SIG-M5 treated with dmso at 0.1 percent for 504 hours (cell line): ENCODE data around the gene GAS2L2.
"Not testable (repeated sequence)": the region's sequence is repeated elsewhere in the genome, so short reads cannot be mapped to it uniquely, and the experiment has no call there.

Source experiments
- DNase-seq: peaks from one replicate; lab custom pipeline; 2025; ENCODE audit not compliant: unreplicated experiment; lab: John Stamatoyannopoulos, UW

GAS2L2 gene

DNA sequence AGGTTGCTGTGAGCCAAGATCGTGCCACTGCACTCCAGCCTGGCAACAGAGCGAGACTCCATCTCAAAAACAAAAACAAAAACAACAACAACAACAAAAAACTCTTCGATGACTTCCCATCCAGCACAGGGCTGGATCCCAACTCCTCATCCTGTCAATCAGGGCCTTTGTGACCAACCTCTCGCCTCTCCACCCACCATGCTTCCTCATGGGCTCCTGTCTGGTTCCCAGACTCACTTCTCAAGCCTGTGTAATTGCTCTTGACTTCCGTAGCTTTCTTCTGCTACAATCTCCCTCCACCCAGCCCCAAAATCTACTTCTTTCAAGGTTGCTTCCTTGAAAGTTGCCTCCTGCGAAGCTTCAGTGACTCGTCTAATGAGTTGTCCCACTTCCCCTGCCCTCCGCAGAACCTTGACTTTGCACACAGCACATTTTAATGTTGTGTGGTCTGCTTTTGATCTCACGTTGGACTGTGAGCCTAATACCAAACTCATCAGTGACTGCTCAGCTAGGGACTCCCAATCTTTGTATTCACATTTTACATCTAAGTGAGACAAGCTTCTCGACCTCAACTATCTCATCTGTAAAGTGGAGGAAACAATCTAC lies 22.5 kb downstream of the GAS2L2 start:
- no peak for DNase-seq

DNA sequence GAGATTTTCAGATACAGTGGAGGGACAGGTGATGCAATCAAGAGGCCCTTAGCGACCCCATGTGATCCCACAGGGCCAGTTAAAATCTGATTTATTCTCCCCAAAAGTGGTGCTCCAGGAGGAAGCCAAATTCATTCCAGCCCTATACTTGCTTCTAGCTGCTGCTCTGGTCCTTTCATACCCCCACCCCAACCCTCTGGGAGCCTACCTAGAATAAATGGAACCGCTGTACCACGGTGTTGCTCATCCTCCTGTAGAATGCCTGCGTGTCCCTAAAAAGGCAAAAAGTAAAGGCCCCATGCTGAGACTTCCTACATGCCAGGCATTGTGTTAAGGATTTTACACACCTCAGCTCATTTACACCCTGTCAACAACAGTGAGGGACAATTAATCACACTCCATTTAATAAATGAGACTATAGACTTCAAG lies 23.6 kb downstream of the GAS2L2 start:
- DNase-seq, result no peak

DNA sequence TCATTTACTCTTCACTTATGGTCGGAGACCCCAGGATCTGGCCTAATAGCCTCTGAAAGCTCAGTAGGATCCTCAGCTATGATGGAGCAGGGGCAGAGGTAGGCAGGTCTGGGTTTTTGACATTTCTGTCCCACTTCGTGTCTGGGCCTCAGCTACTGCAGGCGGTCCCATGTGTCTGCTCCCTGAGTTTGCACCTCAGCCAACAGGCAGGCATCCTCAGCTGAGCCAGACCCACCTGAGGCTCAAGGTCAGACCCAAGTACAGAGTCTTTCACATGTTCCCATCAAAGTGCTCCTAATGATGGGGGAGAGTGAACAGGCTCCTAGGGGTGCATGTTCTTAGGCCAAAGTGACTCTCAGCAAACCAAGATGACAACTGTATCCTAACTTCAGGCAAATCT lies 24.5 kb downstream of the GAS2L2 start:
- no peak for DNase-seq

DNA sequence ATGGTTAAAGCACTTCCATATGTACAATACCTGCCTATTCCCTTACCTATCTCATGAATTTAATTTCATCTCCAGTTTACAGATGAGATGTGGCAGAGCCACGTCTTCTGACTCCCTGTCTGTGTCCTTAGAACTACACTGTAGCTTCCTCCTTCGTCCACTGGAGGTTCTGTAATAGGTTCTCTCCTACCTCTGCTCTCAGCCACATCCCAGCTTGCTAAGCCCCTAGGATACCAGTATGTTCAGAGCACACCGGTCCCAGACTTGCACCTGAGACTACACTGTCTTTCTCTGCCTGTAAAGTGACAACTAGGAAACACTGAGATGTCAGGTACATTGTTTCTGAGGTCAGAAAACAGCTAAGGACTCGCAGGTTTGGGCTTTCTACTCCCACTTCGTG lies 25.4 kb downstream of the GAS2L2 start:
- DNase-seq, result no peak

DNA sequence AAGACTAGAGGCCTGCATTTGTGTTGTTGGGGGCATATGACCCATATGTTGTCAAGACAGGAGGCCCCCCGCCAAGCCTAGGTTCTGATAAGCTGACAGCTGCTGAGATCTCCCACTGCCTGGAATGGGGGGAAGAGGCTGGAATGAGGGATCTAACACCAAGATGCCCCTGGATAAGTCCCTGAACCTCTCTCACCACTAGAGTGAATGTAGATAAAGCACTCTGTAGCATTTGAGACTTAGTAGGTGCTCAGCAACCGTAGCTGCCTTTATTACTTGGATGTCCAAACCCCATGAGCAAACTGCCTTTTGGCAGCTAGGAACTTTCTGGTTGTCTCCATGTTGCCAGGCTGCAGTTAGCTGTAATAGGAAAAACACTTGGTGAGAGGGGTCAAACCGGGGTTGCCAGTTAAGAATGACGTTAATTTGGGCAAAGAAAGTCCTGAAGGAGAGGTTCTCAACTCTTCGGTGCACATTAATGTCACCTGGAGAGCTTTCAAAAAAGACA lies 26.0 kb downstream of the GAS2L2 start:
- DNase-seq, result no peak

DNA sequence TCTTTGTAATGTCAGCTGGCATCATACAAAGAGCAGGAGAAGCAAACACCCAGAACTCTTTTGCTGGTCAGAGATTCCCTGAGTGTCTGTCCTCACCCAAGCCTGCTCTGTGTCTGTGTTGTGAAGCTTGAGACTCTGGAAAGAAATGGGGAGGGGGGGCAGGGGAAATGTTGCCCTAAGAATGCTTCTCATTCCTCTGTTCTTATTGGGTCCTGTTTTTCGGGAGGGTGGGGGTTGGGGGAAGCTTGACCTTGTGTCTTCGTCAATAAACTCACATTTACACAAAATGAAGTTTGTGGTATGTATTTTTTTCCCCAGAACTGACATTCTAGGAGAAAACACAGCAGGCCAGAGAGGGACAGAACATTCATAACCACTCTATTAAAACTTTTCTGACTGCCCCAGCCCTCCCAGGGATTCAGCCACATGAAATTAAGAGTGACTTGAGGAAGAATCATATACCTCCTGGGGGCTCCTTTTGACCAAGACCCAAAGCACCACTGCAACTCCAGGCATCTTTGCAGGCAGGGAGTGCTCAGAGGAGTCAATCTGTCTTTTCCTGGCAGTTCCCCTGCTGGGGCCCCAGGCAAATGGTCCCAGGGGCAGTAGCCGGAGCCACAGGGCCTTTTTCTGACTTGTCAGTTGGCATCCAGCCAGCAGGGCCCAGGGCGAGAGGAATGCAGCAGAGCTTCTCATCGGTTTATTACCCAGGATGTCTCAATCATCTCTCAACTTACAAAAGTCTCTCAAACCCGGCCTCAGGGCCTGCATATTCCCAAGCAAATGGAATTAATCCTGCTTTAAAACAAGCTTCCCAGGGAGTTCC lies 26.7 kb downstream of the GAS2L2 start:
- no peak for DNase-seq

DNA sequence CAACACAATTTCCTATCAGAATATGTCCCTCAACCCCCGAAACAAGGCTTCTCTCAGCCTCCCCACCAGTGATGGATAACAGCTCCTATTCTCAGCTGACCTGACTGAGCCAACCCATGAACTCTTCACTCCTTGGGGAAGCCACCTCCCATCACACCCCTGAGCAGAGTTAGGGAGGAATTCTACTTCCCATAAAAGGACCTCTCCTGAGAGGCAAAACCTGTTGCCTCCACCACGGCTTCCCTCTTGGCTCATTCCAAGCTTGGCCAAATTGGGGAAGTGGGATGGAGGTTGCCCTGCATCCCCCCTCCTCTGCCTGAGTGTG lies 27.3 kb downstream of the GAS2L2 start:
- DNase-seq, result no peak

DNA sequence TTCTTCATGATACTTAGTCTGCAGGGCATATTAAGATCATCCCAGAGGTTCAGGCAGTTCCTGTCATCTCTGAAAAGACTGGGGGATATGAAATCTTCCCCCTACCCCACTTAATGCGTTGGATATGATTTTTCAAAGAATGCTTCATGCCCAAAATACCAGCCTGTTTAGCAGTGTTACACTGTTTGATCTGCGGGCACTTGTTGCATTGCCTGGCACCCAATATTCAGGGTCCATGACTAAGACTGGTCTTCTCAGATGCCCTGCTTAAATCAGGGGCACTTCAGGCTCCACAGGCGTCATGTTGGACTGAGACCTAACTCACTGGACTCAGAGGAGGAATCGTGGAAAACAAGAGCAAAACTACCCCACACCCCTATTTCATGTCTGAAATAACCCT lies 28.0 kb downstream of the GAS2L2 start:
- no peak for DNase-seq

DNA sequence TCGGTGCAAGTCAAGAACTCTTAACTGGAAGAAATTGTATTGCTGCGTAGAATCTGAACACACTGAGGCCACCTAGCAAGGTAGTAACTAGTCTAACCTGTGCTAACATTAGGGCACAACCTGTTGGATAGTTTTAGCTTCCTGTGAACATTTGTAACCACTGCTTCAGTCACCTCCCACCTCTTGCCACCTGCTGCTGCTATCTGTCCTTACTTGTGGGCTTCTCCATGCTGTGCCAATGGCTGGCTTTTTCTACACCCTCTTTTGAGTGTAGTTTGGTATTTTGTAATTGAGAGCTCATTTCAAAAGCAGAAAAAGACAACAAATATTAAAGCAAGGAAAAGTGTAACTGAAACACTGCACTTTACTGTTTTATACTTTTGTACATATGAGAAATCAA lies 29.3 kb downstream of the GAS2L2 start:
- DNase-seq, result no peak

DNA sequence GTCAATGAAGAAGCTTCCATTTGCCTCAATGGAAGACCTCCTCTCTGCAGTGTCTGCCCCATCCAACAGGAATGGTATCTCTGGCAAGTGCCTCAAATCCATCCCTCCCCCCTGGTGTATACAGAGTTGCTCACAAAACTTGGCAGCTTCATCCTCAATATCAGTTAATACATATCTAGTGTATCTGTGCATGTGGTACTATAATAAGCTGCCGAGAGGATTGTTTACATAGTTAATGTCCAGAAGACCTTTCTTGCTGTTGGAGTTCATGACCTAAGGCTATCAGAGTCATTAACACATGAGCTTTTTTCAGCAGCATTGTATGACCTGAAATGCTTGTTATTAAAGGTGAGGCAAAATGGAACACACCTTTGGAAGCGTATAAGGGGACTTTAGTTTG lies 35.6 kb downstream of the GAS2L2 start:
- DNase-seq, result no peak

DNA sequence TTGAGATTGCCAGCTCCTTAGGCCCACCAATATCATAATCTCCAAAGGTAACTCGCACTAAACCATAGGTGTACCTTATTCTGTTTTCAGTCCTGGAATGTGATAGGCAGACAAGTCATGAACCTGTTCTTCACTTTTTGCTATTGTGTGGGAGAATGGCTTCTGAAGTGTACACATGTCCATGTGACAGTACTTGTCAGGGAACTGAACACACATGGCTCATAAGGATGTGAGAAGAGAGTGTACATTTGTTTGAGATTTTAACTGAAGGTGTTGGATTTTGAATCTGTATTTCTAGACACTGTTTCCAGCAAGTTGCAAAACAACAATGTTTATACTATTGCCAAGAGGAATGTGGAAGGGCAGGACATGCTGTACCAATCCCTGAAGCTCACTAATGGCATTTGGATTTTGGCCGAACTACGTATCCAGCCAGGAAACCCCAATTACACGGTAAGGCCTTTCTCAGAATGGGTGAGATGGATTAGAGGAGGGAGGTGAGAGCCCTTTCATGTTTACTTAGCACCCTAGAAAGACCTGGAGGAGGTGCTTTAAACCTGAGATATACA lies 36.1 kb downstream of the GAS2L2 start:
- no peak for DNase-seq

DNA sequence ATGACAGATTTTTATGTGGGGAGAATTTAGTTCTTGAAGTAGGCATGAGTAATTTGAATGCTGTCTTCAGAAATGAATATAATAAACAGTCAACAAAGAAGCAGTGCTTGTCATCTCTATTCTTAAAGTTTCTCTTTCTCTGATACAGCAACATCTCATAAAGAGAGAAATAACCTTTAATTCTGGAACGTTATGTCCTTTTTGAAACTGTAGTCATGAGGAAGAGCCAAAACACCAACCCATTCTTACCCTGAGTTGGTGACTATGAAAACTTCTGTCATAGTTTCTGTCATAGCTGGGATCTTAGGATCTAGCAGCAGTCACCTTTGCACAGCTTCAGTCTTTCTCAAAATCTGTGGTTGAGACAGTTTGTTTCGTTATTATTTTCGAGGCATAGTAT lies 36.9 kb downstream of the GAS2L2 start:
- no peak for DNase-seq

DNA sequence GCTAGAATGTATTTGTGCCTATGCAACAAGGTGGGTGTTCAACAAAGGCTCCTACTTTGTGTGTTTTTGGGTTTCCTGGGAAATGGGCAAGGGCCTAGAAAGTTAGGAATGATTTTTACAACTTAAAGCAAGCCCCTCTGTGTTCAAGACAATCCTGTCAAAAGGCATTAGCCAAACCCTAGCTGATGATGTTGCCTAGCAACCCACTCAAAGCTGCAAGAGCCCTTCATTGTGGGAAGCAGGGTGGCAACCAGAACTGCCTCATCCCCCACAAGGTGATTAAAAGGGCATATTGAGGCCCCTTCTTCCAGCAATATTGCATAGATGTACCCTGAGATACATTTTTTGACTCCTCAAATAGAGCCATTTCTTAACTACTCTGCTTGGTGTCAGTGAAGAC lies 37.6 kb downstream of the GAS2L2 start:
- DNase-seq, result no peak

DNA sequence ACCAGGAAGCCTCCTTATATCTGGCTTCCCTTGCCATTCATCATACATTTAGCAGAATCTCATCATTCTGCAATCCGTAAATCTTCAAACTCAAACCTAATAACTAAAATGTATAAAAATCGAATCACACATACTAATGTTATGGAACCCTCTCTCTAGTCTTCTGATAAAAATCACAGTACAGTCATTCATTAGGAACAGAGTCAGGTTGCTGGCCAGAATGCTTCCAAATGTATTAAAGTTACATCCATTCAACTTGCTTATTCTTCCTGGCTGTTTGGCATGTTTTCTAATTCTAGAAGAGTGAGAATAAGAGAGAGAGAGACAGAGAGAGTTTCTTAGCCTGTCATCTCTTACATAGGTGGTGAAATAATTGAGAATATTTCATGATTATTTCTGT lies 38.1 kb downstream of the GAS2L2 start:
- DNase-seq, result no peak

DNA sequence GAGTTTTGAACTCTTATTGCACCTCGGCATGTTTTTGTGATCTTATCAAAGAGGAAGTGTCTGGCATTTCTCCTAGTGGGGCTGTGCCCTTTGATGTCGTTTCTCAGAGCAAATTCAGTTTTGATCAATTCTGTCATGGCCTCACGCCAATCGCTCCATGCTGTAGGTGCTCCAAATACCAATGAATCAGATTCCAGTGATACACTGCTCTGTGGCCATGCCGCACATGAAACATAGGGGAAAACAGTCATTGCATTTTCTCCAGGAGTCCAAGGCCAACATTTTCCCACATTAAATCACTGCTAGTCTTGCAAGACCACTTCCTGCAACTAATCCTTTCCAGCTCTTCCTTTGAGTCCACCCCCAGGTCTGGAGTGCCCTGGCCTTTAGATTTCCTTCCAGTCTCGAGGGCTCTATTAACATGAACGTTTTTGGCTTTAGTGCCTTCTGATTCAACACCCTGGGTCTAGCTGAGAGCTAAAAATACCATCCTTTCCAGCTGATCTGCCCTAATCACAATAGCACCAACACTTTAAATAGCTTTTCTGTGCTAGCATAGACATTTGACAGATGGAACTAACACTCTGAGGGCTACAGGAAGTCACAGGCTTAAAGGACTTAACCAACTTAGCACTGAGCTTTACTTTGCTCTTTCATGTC lies 39.8 kb downstream of the GAS2L2 start:
- DNase-seq, result no peak

DNA sequence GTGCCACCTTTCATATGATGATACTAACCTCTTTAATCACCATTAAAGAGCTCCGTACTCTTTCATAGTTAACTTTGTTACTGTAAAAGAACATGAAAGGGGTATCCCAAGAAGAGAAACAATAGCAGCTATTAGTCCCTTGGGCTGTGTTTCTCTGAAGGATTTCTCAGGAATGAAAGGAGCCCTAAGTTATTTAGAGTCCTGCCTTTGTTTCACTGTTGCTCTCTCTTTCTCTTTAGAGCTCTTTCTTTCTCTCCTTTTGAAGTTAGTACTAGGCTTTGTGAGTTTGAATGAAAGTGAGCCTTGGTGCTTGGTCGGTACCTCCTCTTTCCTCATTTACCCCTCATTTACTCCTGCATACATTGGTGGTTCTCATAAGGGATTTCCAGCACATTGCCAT lies 42.1 kb downstream of the GAS2L2 start:
- DNase-seq, result no peak

DNA sequence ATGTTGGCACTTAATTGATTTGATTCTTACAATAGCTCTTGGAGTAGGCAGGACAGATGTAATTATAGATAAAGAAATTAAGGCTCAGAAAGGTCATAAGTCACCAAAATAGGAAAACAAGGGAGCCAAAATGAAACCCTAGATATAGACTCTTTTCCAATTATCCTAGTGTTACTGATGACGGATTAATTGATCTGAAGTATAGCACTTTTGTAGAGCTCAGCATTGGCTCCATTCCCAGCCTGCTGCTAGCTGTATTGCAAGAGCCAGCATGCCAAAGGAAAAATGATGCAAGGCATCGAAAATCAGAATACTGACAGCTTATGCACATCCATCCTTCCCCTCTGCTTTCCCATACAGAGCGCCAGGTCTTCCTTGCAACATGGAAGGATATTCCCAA lies 43.2 kb downstream of the GAS2L2 start:
- DNase-seq, result no peak

DNA sequence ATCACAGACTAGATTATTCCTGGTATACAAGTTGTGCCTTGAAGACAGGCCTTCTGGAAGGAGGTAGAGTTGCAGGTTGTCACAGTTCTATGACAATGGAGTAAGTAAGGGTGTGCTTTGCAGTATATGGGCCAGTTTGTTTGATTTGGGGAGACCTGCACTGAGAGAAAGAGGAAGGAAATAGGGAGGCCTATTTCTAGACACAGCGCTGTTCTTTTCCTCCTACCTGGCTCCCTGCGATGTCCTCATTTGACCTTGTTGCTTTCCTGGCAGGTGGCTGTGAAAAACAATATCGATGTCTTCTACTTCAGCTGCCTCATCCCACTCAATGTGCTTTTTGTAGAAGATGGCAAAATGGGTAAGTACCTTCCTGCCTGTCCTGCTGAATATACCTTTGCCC lies 44.1 kb downstream of the GAS2L2 start:
- DNase-seq, result no peak

DNA sequence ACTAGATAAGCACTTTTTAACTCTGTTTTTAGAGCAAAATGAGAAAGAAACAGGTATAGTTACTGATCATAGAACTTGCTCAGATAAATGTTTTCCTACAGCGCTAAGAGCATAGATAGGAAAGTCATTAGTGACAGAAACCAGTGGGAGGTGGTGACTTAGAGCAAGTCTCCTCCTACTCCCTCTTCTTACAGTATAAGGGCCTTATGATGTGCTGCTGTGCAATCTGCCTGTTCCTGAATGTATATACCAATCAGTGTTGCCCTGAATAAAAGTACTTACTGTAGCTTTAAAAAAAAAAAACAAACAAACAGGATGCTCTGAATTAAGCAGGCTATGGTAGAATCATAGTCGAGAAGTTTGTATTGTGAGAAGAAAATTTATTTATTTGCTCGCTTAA lies 44.9 kb downstream of the GAS2L2 start:
- no peak for DNase-seq

DNA sequence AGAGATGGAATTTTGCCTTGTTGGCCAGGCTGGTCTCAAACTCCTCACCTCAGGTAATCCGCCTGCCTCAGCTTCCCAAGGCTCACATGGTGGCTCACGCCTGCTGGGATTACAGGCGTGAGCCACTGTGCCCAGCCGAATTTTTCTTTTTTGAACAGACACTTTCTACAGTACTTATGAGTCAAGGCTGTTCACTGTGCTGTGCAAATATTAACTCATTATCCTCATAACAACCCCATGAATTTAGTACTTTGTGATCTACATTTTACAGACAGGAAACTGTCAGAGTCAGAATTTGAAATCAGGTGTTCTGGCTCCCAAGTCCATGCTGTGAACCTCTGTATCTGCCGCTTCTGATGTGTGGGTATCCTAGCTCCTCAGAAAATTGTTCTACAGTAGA lies 47.3 kb downstream of the GAS2L2 start:
- DNase-seq, result no peak

DNA sequence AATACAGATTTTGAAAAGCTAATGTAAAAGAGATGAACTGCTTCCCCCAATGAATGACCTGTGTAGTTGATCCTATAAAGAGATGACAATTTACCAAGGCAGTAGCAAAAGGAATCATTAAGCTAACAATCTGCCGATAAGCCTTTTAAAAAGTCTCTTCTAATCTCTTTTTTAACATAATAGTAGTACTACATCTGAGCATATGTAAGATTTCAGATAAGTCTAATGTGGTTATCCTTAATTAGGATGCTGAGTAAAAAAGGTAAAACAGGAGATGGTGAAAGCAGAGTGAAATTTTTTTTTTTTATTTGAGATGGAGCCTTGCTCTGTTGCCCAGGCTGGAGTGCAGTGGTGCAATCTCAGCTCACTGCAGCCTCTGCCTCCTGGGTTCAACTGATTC lies 47.8 kb downstream of the GAS2L2 start:
- no peak for DNase-seq

DNA sequence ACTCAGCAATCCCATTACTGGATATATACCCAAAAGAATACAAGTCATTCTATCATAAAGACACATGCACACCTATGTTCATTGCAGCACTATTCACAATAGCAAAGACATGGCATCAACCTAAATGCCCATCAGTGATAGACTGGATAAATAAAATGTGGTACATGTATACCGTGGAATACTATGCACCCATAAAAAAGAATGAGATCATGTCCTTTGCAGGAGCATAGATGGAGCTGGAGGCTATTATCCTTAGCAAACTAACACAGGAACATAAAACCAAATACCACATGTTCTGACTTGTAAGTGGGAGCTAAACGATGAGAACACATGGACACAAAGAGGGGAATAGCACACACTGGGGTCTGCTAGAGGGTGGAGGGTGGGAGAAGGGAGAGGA lies 49.7 kb downstream of the GAS2L2 start:
- not testable (repeated sequence) for DNase-seq
